SHP77 treated with DMSO at 0.1 percent for 48 hours (cell line): Measurements from ENCODE around the gene GGTA1.
"Not testable (repeated sequence)": the region's sequence is repeated elsewhere in the genome, so short reads cannot be mapped to it uniquely, and the experiment has no call there.

Experiments
- DNase-seq: peaks from one replicate; lab custom pipeline; 2025; lab: John Stamatoyannopoulos, UW

GGTA1 gene

DNA sequence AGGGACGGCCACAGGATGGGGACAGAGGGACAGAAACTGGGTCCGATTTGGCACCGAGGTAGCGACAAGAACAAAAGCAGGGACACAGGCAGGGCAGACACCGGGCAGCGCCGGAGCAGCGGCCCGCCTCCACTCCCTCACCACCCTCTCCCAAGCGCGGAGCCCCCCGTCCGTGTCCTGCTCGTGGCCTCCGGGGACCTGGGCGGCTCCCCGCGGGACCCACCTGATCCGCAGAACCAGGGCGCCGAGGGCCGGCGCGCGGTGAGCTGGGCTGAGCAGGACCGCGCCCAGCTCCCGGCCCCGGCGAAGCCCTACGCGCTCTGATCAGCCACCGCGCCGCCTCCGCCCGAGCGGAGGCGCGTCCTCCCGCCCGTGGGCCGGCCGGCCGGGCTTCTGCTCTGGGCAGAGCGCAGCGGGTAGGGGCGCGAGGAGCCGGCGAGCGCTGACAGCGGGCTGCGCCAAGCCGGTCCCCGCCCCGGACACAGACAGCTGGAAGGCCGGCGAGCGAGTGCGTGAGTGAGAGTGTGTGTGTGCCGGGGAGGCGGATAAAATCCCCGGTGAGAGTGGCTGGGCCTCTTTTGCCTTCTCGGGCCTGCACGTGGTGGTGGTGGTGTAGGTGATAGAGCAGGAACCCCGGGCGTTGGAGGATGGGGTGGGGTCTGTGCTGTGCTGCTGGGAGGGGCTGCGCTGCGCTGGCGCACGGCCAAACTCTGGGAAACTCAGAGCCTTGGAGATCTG, at the start of gene GGTA1:
Gene GGTA1 (minus strand): TSS at position 418 of the 738 bp plus-strand sequence. CDS start 31,922 bp downstream, outside the sequence.
- no peak for DNase-seq

DNA sequence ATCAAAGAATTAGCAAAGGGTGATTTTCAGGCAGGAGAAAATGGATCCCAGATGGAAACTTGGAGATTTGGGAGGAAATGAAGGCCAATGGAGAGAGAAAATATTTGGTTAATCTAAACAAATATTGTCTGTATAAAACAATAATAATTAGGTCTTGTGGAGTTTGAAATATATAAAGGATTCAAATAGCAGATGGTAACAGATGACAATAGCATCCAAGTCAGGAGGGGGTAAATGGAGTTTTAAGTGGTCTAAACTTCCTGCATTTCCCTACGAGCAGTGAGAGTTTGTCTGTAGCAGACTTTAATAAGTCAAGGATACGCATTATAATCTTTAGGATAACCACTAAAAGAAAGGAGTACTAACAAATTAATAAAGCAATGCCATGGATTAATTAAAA, 49.0 kb upstream of the GGTA1 start:
- DNase-seq, result no peak

DNA sequence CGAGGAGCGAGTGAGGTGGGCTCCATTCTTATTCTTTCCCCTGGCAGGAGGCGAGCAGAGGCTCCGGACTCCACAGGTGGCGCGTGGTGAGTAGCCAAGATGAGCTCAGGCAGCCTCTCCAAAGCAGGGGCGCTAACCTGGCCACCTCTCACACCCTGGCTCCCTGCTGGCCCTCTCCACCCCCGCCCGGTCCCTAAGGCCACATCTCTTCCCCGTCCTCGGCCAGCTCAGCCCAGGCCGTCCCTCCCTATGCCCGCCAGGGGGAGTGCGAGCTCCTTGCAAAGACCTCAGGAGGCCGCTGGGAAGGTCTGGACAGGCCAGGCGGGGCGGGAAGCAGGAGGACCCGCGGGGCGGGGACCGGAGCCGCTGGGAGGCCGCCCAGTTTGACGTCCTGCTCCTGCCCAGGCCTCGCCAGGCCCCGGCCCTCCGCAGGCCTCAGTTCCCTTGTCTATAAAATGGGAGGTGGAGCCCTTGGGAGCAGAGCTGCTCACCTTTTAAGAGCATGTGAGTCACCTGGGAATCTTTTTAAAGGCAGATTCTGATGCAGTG, 46.3 kb upstream of the GGTA1 start:
- peak; percentile 48 for DNase-seq

DNA sequence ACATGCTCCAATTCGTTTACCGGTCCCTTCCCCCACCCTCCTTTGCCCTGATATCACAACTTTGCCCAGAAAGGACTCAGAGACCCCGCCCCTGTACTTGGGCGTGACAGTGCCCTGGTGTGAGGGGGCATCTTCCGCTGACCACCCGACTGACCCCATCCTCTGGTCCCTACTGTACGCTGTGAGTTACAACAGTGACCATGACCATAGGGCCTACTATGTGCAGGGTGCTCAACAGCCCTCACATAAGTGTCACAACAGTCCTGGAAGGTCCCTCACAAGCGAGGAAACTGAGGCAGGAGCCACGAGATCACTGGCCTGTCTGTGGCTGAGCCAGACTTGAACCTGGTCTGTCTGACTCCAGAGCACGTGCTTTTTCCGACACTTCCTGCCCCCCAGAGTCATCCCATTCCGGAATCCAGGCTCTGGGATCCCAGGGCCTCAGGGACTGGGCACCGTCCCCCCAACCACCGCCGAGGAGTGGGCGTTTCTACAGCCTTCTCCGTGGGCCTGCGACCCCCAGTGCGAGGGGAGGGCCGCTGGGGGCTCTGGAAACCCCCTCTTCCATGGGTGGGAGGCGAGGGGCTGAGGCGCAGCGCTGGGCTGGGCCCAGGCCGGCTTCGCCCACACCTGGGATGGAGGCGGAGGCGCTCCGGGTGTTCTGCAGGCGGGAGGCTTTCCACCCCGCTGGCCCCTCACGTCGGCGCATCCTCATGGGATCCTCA, 45.7 kb upstream of the GGTA1 start:
- DNase-seq, result no peak

DNA sequence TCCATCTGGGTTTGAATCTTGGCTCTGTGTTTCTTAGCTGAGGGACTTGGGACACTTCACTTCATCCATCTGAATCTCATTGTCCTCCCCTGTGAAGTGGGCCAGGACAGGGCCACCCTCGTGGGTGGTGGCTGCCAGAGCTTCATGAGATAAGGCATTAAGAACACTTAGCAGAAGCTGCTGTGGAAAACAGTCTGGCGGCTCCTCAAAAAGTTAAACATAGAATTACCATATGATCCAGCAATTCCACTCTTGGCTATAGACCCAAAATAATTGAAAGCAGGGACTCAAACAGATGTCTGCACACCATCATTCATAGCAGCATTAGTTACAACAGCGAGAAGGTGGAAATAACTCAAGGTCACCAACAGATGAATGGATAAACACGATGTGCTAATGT, 42.4 kb upstream of the GGTA1 start:
- DNase-seq, result no peak

DNA sequence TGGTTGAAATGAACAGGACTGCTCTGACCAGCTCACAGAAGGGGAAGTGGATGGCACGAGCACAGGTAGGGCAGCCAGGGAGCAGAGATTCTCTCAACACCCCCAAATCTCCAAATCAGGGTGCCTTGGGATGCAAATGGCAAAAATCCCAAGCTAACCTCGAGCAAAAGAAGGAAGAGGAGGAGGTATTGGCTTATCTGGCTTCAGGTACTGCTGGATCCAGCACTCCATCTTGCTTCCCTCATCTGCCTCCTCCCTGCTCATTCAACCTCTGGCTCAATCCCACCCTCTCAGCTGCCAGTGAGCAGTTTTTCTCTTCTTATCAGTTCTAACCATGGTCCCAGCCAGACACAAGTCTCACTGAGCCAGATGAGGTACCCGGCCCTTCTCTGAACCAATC, 41.6 kb upstream of the GGTA1 start:
- no peak for DNase-seq

DNA sequence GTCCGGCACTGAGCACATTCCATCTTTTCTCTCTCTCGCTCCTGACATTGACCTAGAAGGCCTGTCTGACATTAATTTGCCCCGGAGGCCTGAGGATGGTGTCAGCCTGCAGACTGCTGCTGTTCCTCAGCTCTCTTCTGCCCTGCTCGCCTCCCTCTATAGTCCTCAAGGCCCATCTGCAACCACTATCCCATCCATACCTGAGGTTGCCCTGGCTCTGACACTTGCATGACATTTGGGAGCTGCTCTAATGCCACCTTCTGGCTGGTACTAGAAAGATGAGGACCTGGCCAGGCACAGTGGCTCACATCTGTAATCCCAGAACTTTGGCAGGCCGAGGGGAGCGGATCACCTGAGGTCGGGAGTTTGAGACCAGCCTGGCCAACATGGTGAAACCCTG, 38.6 kb upstream of the GGTA1 start:
- DNase-seq, result no peak

DNA sequence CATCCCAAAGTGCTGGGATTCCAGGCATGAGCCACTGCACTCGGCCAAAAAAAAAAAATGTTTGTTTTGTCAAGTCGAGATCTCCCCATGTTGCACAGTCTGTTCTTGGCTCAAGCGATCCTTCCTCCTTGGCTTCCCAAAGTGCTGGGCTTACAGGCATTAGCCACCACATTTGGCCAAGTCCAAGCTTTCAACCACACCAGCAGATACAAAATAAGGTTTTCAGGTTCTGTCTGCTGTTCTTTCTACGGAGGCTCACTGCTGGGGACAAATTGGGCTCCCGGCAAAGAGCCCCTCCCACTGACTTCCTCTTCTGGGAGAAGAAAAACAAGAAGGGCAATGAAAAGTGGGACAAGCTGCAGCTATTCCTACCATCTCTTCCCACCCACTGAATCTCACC, 37.6 kb upstream of the GGTA1 start:
- no peak for DNase-seq

DNA sequence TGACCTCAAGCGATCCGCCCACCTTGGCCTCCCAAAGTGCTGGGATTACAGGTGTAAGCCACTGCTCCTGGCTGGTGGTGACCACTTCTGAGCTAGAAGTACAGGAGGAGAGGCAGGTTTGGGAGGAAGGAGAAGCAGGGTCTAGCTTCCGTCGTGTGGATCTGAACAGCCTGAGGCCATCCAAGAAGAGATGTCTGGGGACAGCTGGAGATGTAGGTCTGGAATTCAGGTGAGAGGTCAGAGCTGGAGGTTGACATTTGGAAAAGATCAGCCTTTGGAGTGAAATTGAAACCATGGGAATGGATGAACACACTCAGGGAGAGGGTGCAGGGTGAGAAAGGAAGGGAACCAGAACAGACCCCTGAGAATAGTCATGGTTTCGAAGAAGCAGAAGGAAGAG, 33.2 kb upstream of the GGTA1 start:
- DNase-seq, result no peak

DNA sequence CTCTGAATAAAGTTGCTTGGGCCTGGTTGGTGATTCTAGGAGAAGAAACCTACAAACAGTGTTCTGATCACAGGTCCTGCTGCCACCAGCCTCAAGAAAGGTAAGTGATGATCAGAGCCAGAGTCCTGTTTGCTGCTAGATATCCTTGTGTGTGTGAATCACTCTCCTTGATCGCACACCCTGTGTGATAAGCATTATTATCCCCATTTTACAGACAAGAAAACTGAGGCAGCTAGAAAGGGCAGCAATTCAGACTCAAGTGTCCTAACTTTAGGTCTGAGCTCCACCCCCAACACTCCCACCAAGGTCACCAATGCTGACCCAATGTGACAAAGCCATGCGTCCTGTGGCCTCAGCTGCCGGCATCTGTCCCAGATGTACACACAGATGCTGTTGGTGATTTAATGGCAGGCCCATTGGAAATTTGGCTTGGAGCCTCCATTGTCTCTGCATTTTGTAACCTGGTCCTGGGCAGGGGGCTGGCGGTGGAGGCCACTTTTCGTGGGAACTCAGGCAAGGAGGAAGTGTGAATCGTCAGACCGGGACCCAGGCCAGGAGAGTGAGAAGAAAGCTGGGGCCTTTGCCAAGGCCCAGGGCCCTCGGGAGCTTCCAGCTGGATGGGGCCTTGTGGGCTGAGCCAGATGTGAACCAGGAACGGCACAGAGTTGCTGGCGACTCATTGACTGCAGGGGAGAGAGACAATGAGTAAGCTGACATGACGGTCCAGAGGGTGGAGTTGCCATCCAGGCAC, 29.8 kb upstream of the GGTA1 start:
- DNase-seq, result no peak

DNA sequence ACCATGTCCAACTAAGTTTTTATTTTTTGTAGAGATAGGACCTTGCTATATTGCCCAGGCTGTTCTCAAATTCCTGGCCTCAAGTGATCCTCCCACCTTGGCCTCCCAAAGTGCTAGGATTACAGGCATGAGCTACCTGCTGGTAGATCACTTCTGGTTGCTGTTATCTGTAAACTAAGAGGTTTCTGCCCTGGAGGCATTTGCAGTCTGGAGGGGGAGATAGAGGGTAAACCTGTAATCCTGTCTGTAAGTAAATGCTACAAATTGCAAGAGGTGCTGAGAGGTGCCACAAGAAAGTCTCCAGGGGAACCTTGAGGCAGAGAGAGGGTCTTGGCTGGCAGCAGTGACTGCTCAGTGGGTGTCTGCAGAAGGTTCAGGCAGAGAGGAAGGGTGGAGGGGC, 29.0 kb upstream of the GGTA1 start:
- no peak for DNase-seq

DNA sequence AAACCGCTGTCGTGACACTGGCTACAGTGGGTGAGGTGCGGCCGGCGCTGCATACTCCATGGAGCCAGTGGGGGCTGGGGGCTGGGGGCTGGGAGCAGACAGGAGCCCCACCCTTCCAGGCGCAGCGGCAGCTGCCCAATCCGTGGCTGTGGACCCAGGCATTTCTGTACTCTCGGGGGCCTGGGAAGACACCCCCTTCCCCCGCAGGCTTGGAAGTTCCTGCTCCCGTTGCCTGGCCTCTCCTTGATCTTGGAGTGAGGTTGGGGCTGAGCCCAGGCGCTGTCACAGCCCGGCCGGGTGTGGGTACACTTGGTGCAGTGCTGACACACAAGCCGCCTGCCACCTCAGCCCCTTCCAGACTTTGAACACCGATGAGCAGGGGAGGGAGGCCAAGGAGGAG, 27.7 kb upstream of the GGTA1 start:
- DNase-seq, result no peak

DNA sequence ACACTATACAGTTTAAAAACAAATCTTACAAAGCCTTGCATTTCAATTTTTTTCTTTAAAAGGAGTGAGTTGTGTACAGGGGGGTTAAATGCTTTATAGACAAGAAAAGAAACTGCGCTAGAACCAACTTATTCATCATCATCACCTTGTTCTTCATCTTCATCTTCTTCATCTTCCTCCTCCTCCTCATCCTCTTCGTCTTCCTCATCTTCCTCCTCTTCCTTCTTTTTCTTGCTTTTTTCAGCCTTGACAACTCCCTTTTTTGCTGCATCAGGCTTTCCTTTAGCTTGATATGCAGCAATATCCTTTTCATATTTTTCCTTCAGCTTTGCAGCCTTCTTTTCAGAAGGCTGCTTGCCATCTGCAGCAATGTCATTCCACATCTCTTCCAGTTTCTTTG, 20.0 kb upstream of the GGTA1 start:
- DNase-seq, result not testable (repeated sequence)

DNA sequence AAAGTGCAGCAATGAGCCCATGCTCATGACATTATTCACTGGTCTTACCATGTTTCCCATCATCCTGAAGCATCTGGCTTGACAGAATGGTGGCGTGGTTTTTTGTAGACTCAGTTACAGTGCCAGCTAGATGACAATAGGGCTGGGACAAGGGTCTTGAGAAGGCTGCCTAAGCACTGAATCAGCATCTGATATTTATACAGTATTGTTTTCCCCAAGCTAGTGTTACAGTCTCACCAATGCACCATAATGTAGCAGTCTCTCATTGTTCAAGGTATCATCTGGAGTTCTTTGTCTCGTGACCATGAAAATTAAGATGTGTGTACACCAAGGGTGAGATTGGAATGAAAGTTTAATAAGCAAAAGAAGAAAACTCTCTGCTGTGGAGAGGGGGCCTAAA, 19.0 kb upstream of the GGTA1 start:
- no peak for DNase-seq

DNA sequence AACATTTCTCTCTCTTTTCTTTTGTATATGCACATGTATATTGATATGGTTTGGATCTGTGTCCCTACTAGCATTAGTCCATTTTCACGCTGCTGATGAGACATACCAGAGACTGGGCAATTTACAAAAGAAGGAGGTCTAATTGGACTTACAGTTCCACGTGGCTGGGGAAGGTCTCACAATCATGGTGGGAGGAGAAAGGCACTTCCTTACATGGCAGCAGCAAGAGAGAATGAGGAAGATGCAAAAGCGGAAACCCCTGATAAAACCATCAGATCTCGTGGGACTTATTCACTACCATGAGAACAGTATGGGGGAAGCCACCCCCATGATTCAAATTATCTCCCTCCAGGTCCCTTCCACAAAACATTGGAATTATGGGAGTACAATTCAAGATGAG, 13.5 kb upstream of the GGTA1 start:
- not testable (repeated sequence) for DNase-seq

DNA sequence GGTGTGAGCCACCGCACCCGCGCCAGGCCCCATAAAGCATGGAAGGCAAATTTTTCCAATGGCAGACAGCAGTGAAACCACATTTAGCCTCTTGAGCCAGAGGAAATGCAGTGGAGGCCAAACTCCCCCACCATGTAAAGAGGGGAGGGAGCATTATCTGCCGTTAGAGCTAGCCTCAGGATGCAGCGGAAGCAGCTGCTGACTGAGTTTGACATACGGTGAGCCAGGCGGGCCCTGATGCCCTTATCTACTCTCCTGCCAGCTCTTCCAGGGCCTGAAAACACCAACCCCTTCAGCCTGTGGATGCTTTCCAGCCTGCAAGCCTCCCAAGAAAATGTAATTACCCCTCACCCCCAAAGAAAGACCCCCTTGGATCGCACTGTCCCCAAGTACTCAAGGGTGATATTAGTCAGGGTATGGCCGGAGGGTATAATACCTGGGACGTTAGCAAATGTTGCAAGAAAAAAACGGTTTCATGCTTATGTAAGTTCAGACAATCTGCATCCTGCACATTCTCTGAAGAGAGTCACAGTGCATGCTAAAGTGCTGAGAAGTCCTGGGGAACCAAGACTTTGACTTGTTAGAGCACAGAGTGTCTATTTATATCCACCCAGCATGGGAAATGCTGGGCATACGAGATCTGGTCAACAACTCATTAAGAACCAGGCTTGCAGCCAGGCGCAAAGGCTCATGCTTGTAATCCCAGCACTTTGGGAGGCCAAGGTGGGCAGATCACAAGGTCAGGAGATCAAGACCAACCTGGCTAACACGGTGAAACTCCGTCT, 11.3 kb upstream of the GGTA1 start:
- no peak for DNase-seq

DNA sequence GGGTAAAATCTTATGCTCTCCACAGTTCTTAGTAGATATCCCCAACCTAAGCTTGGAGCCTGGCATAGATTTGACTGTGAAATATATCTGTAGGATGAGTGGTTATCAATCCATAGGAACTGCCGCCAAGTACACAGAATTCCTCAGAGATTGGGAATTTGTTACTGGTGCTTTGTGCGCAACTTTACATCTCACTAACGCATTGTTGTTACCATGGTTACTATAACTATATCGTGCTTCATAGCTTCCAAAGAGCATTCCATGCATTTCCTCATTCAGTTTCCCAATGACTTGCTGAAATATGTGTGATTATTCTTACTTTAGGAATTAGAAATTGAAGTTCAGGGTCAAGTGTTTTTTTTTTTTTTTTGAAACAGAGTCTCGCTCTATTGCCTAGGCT, 9.5 kb upstream of the GGTA1 start:
- no peak for DNase-seq

DNA sequence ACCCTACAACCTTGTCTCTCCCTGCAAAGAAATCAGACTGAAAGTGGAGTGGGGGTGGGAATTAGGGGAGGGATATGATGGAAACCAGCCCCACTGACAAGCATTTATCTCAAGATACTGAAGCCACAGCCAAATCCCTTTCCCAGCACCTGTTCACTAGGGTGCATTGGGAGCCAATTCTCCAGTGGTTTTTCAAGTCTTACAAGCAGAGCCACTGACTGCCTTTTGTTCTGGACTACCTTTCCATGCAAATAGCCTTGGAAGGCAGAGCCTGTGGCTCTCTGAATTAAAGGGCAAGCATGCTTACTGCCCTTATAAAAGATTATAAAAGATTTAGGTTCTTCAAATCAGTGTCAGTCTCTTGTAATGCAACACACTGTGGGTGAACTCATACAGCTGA, 8.8 kb upstream of the GGTA1 start:
- DNase-seq, result no peak

DNA sequence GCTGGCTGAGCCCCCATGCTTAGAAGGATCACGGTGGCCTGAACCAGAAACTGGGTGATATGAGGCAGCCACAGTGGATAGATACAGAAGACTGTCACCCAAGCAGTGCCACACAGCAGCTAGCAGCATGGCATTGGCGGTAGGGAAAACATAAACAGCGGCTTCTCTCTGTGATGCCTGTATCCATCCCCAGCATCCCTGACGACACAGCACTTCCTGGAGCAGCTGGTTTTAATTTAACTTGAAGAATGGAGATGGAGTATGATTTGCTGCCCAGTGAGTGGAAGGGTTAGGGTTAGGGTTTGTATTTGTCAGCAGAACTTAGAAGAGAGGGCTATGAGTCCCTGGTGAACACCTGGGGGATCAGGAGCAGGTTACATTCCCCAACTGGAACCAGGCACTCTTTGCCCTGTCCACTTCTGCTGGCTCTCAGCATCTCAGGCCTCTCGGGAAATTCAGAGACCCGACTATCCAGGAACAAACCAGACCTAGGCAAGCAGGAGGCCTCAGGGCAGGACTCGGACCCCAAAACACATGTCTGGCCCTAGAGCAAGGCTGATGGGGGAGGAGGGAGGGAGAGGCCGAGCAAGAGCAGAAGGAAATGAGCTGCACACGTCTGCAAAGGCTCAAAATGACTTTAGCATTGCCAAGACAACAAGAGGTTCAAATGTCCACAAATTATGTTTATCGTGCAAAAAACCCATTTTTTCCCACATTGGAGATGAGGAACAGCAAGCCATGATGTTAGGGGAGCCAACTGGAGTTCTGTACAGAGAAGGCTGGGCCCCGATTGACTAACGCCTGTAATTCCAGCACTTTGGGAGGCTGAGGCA, 6.5 kb upstream of the GGTA1 start:
- DNase-seq, result no peak

DNA sequence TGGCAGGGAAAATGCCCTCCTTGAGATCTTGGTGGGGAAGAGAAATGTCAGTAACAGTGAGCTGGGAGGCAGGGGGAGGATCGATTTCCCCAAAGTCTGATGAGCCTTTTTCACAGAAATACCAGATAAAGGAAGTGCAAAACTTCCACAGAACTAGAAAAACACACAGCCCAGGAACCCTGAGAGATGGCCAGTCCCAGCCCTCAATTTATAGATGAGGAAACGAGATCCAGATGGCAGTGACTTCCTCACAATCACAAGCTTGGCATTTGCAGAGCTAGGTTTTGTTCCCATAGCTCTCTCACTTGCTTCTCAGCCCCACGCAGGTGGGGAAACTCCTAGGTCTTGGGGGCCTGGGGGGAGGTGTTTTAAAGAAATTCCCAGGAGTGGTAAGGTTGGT, 3.8 kb upstream of the GGTA1 start:
- DNase-seq, result no peak

DNA sequence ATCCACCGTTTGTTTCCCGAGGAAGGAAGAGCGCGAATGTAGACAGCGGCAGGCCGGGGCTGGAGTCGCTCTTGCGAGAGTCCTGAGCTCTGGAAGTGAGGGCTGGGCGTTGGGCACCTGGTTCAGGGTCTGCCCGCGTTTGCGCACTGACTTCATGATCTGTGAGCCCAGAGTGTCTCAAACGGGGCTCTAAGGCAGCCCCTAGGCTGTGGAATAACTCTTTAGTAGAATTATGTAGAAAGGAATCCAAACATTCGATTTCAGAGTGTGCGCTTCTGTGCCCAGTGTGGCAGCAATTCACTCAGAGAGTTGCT, 478 bp upstream of the GGTA1 start:
- no peak for DNase-seq

DNA sequence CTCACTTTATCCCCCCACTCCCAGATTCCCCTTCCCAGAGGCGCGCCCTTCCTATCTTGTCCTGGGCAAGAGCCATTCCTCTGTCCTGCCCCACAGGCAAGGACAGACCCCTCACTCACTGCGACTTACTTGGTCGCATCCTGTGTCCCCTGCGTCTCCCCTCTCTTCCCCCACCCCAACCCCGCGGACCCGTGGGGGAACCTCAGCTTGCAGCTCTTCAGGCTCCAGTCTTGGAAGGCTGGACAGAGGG, 542 bp downstream of the GGTA1 start:
- no peak for DNase-seq
